GM21576 (cell line): ENCODE data around the gene TBXAS1.

Experiments used
- ATAC-seq: cut with Tn5 transposase; IDR thresholded peaks from one replicate; pipeline ENCODE4 v1.9.1; 2021; ENCODE audit warnings: mild to moderate bottlenecking, moderate library complexity; ENCODE audit not compliant: unreplicated experiment

The TBXAS1 gene

DNA sequence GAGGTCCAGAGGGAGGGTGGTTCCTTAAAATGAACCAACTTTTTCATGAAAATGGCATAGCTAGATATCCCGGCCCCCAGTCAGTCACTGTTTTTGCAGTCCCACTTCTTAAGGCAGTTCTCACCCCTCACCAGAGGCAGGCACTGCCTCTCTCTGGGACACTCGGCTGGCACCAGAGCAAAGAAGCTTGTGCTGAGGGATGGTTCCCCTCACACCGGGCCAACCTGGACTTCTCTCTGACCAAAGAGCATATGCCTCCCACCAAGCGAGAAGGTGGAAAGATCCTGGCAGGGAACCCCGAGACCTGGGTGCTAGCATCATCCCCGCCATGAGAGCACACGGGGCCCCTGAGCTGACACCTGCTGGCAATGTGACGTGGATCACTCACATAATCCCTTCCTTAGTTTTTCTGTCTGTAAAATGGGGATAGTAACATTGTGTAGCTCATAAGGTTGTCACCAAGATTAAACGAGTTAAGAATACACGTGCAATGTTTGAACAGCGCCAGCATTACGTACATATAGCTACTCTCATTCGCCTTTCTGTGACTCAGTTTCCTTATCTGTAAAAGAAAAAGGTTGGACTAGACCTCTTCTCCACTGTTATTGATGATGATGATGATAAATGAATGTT lies 145.2 kb downstream of the TBXAS1 start:
- no peak for ATAC-seq

DNA sequence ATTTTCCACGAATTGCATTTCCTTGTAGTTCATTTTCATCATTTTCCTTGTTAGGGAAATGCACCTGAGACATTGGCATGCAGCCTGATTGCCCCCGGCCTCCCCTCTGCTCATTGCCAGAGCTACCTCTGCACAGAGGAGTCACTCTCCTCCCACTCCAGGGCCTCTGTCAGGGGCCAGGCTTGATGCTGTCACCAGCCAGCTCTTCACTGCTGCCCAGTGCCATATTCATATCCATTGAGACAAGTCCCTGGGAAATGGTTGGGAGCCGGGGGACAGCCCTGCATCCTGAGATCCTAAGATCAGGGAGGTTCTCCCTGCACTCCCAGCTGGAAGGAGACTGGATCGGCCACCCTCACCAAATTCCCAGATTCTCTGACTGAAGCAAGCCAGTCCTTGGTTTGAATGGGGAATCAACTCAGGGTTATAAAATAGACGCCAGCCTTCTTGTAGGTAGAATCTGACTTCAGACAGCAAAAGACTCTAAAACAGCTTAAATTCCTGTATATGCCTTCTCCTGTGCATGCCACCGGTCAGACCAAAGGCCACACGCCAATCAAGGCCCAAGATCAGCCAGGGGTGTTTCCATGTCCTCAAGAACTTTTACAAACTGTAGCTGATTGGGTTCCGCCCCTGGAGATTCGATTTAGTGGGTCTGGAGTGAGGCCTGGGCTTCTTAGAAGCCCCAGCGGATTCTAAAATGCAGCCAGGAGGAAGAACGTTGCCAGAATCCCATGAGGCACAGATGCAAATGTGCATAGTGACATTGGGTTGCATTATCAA lies 147.2 kb downstream of the TBXAS1 start:
- ATAC-seq = no peak

DNA sequence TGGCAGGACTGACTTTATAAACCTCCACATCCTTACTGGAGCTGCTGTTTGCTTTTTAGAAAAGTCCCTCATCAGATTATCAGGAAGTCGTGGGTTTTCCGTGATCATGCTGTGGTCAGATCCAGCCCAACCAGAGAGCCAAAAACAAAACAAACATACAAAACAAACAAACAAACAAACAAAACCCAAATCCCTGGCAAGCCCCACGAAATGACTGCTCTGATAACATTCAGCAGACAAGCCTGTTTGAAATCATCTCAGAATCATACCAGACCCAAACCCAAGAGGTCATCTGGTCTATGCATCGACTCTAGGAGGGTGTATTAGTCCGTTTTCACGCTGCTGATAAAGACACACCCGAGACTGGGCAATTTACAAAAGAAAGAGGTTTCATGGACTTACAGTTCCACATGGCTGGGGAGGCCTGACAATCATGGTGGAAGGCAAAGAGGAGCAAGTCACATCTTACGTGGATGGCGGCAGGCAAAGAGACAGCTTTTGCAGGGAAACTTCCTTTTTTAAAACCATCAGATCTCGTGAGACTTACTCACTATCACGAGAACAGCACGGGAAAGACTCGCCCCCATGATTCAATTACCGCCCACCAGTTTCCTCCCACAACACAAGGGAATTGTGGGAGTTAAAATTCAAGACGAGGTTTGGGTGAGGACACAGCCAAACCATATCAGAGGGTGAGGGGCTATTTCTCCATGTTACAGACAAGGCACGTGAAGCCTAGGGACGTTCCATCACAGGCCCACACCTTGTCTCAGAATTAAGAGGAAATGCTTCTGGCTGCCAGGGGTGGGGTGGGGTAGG lies 148.0 kb downstream of the TBXAS1 start:
- no peak for ATAC-seq

DNA sequence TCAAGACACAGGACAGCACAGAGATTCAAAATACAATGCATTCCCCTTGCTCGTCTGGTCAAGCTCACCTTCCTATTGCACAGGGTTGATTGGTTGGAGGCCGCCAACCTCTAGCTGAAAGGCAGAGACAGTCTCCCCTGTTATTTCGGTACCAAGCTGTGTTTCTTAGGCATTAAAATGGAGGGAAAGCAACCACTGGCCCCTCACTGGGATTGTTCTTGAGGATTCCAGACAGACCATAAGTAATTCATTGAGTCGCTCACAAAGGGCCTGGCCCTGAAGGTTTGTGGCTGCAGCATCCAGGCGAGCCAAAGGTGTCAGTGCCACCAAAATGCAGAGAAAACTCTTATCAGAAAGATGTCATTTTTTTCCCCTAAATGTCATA lies 152.4 kb downstream of the TBXAS1 start:
- ATAC-seq = no peak

DNA sequence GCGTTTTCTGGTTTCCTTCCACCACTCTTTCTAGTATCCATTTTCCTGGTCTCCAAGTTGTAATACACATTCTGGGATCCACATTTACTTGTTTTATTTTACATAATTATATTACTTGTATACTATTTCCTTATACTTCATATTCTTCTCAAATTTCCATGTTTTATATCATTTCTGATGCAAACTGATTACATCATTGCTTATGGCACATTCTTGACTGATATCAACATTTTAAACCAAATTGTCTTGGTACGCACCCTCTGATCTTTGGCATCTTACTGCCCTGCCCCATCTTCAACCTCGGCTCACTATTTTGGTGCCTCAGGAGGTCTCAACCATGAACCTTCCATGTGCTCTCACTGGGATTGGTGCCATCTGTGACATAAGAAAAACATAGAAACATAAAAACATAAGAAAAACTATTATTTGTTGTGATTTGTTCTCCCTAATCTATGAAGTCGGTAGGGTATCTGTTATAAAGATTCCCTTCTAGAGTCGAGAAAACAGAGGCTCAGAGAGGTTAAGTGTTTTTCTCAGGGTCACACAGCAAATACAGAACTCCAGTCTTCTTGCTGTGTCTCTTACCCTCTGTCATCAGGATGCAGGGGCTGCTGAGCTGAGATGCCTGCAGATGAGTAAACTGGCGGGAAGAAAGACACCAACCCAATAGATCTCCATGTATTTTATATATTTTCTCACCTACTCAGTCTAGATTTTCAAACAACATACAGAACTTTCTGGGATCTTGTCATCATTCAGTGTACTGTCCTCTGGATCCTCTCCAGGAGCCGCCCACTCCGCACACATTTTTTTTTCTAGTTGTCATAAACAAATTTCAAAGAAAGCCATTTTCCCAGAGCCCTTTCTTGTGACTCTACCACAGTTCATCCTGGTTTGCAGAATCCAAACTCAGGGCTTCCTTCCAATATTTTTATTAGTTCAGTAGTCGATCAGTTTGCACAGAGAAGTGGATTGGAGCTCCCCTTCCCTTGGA lies 154.2 kb downstream of the TBXAS1 start:
- ATAC-seq = no peak

DNA sequence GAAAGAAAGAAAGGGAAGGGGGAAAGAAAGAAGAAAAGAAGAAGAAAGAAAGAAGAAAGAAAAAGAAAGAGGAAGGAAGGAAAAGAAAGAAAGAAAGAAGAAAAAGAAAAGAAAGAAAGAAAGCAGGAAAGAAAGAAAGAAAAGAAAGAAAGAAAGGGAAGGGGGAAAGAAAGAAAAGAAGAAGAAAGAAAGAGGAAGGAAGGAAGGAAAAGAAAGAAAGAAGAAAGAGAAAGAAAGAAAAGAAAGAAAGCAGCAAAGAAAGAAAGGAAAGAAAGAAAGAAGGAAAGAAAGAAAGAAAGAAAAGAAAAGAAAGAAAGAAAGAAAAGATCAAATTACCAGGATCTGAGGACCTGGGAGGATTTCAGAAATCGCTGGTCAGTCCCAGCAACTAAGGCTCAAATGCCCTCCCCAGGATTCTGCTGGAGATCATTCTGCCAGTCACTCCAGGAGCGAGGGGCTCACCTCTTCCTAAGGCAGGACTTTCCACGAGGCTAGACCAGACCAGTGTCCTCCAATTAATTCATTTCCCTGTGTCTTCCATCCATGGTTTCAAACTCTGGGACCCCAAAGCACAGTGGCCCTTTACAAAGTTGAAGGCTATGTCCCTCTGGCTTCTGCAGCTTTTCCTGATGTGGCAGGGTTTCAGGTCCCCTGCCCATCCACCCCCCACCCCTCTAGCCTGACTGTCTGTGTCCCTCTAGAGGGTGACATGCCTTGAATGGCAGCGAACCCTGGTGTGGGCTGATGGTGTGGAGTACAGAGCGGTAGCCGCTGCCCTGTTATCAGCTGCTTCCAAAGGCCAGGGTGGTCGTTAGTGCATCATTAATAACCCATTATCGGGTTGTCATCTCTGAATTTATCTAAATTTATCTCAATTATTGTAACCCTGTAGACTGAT lies 155.8 kb downstream of the TBXAS1 start:
- ATAC-seq = no peak

DNA sequence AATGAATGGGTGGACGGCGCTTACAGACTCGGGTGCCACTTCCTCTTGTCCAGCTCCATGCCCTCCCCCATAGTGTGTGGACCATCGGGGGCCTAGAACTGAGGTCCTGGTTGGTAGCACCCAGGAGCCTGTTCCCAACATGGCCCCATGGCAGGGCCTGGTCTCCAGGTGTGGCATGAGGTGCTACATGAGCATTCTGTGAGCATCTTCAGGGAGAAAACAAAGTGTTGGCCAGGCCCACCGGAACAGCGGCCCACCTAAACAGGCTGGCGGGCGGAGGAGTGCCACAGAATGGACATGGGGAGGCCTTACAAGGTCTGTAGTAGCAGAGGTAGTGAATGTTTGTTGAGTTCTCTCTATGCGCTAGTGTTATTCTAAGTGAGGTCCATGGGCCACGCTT lies 156.7 kb downstream of the TBXAS1 start:
- ATAC-seq = no peak

DNA sequence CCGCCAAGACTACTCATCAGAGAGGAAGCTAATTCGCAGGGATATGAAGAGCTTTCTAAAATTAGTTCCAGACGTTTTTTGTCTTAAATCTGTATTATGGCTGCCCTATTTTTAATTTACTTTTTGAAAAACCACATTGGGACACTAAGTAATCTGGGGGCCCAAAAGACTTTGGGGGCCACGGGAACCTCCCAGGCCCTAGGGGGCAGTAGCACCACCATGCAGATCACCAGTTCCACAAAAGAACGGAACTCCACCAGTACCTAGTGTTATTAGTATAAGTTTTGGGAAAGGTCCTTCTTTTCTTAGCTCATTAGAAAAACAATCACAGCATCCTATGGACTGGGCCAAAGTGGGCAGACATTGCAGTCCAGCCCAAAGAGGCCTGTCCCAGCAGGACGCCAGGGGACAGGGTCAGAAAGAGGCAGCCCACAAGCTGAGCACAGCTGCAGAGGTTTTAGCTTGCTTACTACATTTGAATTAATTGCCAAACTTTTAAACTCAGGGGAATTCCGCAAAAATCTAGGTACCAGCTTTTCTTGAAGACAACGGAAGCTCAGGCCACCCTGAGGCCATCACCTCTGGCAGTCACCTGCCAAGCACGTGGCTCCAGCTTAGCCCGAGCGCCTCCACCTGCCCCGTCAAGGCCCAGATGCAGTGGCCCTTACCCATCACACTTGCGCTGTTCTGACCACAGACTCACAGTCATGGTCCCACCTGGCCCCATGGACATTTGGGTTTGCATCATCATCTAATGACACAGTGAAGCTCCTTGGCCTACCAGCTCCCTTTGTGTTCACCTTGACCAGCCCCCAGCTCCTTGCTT lies 158.8 kb downstream of the TBXAS1 start:
- ATAC-seq = no peak

DNA sequence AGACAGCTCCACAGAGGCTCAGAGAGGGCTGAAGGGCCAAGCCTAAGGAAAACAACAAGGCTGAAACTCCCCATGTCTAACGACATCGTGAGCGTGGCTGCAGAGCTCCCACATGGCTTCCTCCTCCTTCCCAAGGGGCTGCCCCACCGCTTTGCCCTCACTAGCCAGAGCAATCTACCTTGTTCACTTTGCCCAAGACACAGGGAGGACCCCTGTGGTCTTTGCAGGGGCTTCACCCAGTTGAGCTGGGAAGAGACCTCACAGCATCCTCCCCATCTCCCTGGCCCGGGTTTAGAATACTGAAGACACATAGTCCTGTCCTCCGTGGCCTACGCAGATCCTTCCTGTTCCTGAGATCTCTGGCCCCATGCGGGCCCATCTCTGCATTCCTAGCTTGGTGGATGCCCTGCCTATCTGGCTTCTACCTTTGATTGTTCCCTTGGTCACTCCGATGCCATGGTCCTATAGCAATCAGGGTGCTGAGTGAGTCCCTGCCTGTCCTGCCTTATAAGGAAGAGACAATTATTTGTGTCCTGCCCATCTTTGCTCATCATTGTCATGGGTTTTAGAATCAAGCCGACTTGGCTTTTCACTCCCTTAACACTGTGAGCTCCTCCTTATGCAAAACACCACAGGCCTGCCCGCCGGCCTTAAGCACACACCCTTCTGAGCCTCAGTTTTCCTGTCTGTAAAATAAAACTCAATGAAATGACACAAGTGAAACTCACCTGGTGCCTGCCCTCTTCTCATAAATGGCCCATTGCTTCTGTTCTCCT lies 160.5 kb downstream of the TBXAS1 start:
- no peak for ATAC-seq

DNA sequence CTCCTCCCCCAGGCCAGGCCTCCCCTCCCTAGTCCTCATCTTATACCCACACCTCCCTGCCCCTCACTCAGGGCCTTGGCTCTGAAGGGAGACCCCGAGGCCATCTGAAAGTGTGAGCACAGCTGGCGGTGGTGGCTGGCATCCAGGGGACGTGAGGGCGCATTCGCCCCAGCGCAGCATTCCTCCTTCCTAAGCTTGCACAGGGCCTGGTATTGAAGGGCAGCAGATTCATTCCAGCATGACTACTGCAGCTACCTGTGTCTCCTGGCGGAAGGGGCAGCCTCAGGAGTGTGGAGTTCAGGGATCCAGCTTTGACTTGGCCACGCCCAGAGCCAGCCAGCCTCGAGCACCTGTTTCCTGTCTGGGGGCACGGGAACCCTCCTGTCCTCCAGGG lies 161.1 kb downstream of the TBXAS1 start:
- no peak for ATAC-seq

DNA sequence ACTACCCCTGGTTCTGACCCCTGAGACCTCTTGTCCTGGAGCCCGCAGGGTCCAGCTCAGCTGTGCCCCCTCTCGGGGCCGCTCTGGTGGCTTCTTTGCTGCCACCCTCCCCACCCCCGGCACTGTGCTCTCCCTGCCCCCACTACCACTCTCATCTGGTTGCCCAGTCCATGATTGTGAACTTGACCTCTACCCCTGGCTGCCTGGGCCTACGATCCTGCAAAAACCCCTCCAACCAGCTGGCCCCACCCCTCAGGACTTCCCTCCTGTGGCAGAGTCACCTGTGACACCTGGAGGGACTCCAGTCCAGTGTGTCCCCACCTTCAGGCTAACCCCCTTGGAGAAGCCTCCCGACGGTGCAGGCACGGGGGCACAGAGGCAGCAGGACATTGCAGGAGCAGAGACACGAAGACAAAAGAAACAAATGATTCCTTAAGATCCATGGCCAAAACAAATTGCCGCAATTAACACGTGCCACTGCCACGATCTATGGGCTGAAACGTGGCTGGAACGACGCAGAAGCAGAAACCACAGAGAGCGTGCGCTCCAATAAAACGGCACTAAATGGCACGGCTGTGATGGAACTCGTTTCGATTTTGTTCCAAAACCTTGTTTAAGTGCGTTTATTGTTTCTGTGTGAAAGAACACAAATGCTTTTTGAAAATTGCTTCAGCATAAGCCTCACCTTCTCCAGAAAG lies 161.7 kb downstream of the TBXAS1 start:
- no peak for ATAC-seq

DNA sequence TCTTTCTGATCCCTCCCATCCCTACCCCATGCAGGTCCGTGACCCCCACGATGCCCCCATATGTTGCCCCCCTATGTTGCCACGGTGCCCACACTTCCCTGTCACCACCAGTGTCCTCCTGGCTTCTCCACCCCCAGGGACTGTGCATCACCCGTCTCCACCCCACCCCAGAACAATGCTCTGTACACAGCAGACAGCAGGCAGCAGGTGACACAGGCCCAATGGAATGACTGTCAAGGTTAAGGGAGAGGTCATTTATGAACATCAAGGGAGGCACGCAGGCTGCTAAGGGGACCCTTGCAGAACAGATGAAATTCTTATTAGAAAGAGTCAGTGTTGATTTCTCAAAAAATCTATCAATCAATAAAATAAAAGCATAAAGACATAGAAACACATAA lies 162.2 kb downstream of the TBXAS1 start:
- ATAC-seq = no peak

DNA sequence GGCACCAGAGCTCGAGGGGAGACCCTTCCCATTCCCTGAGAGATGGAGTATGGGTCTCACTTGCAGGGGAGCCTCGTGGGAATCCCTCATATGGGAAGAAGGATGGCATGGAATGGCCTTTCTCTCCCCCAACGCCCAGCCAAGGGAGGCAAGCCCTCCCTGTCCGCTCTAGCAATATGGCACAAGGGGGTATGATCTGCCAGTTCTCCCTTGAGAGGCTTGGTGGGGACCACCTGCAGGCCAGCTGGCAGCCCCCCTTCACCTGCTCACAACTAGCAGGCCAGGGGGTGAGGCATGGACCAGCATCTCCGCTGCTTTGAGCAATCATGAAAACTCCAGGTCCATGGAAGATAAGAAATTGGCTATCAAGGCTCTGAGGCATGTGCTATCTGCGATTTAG lies 162.8 kb downstream of the TBXAS1 start:
- ATAC-seq = no peak

DNA sequence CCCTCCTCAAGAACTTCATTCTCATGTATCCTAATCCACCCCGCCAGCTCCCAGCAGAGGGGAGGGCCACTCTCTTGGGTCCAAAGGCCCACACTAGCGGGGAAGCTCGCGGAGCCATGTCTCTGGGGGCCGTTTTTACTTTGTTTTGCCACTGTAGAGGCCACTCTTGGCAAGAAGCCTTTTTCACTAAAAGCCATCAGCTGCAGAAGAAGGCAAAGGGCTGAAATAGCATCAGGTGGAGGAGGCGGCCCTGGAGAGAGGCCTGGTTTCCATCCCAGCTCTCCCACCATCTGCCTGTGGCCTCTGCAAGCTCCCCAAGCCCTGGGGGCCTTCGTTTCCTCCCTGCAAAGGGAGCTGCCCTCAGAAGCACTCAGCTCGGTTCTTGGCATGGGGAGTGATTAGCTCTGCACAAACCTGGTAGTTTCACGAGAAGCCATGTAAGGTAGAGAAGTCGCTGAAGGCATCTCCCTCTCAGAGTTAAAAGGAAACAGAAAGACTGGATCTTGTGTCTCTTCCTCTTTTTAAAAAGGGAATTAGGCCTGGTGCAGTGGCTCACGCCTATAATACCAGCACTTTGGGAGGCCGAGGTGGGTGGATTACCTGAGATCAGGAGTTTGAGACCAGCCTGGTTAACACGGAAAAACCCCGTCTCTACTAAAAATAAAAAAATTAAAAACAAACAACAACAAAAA lies 163.4 kb downstream of the TBXAS1 start:
- ATAC-seq = no peak

DNA sequence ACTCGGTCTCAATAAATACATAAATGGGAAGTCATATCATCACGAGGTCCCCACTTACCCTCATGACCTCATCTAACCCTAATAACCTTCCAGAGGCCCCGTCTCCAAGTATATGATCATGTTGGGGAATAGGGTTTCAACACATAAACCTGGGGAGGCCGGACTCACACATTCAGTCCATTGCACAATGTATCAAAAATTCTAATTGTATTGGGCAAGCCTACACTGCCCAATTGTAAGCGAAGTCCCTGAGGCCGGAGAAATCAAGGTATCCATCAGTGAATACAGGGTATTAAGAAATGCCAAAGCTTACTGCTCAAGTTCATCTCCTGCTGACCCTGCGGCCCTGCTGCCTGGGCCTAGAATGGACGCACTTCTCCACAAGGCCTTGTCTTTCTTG lies 164.1 kb downstream of the TBXAS1 start:
- no peak for ATAC-seq

DNA sequence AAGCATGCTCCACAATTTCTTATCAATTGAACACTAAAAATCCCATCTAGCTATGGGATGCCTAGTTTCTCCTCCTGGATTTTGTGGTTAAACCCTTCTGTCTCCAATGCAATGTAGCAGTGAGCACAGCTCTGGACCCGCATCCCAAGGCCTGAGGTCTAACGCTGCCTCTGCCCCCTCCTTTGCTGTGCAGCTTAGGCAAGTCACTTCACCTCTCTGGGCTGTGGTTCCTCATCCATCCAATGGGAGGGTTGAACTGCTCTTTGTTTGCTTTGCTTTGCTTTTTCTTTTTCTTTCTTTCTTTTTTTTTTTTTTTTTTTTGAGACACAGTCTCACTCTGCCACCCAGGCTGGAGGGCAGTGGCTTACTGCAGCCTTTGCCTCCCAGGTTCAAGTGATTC lies 164.5 kb downstream of the TBXAS1 start:
- no peak for ATAC-seq

DNA sequence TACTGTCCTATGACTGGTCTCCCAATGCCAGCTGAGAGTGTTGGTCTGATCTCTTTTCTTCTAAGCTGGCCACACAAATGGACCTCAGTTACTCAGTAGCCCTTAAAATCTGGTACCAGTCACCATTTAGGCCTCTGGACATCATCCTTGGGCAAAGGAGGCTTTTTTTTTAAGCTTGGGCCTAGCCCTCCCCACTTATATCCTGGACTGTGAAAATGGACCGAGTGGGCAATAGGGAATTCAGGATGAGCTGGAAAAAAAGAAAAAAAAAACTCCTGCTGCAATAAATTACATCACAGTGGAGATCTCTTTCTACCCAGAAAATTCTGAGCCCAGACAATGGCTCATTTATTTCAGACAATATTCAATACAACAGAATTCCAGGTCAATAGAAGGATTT lies 165.3 kb downstream of the TBXAS1 start:
- ATAC-seq = no peak
